K562 (cell line): ENCODE measurements around the gene ANK3. TPM values are rescaled to one million over a fixed set of nuclear protein-coding genes. Genes with fewer than 3 reads are reported as not detected.

Experiments
- ATAC-seq: fragments of 200-7000 bp; cut with Tn5 transposase; 3 replicates; pipeline ENCODE4 v1.9.1; 2020; ENCODE audit warnings: moderate library complexity
- BruUV-seq: library from RNA; stranded (reverse); fragments of 400-500 nt; replicated peaks from 2 replicates; lab custom pipeline; 2021; lab: Mats Ljungman, UMichigan
- CTCF ChIA-PET: fragments of 300-600 bp; formaldehyde crosslinking; extraction: SDS; loops from one replicate; lab custom pipeline; 2021; ENCODE audit warnings: low intra/inter-chr PET ratio; lab: Yijun Ruan, JAX
- POLR2A ChIA-PET: fragments of 300-600, 350-650 bp; sonication (Branson Sonifier 250); formaldehyde crosslinking; extraction: SDS; loops from one replicate; lab custom pipeline; 2021; ENCODE audit warnings: antibody characterized with exemption, inconsistent platforms; lab: Yijun Ruan, JAX
- DNase-seq, 4 experiments: peaks; one replicate each; pipeline versions ENCODE4 v3.0.0 to v3.0.0-alpha.2; 2011 to 2018; ENCODE audit warnings: low spot score in 3 of 4, mixed read lengths in 3 of 4; ENCODE audit errors: extremely low read depth in 1 of 4
- FAIRE-seq: peaks from 2 replicates; lab custom pipeline; 2011; peaks lifted over from hg19 to GRCh38; lab: Jason Lieb, UNC
- H2AFZ ChIP-seq: 2 replicates; pipeline ENCODE4 v1.6.0; 2011; ENCODE audit warnings: low read depth, low read length, control low read depth, inconsistent platforms
- H3K27ac ChIP-seq: fragments of 200-600 bp; 3 replicates; pipeline ENCODE4 v1.8.0; 2011; ENCODE audit warnings: low read depth, mild to moderate bottlenecking, control low read depth, inconsistent platforms, low read length, moderate library complexity, mixed read lengths; ENCODE audit errors: extremely low read depth
- H3K27me3 ChIP-seq, 2 experiments: fragments of 300-600 bp in 1 of 2; 2 replicates in 1 of 2; 3 replicates in 1 of 2; pipeline versions ENCODE4 v1.6.0 to v1.8.0; 2011; ENCODE audit warnings: inconsistent platforms in 2 of 2, low read length in 2 of 2, mild to moderate bottlenecking in 1 of 2, mixed read lengths in 1 of 2, moderate library complexity in 1 of 2; ENCODE audit not compliant: control insufficient read depth in 2 of 2, insufficient read depth in 2 of 2
- H3K36me3 ChIP-seq: fragments of 300-600 bp; 3 replicates; pipeline ENCODE4 v1.8.0; 2011; ENCODE audit warnings: mild to moderate bottlenecking, low read length, inconsistent platforms; ENCODE audit not compliant: control insufficient read depth, insufficient read depth
- H3K4me1 ChIP-seq, 2 experiments: fragments of 200-600 bp in 1 of 2; replicated peaks in 1 of 2; 2 replicates in 1 of 2; 3 replicates in 1 of 2; pipeline versions ENCODE4 v1.5.1 to v1.8.0; 2011; ENCODE audit warnings: inconsistent platforms in 2 of 2, low read length in 2 of 2, mild to moderate bottlenecking in 1 of 2, mixed read lengths in 1 of 2, moderate library complexity in 1 of 2; ENCODE audit not compliant: control insufficient read depth in 2 of 2, insufficient read depth in 2 of 2
- H3K4me2 ChIP-seq: 2 replicates; pipeline ENCODE4 v1.6.1; 2011; ENCODE audit warnings: low read length, control low read depth, inconsistent platforms, mixed read lengths; ENCODE audit not compliant: insufficient read depth
- H3K4me3 ChIP-seq: fragments of 200-600 bp; sonication (generic), shearing (Covaris generic); 2 replicates; pipeline ENCODE4 v1.5.1; 2016; ENCODE audit warnings: control low read depth, inconsistent platforms
- H3K79me2 ChIP-seq: fragments of 200-600 bp; 3 replicates; pipeline ENCODE4 v1.8.0; 2011; ENCODE audit warnings: low read length, inconsistent platforms; ENCODE audit not compliant: control insufficient read depth, insufficient read depth
- H3K9ac ChIP-seq, 2 experiments: 2 replicates each; pipeline versions ENCODE4 v1.6.0 to v1.6.1; 2011; ENCODE audit warnings: low read depth in 2 of 2, low read length in 2 of 2, control low read depth in 1 of 2, inconsistent platforms in 1 of 2, mild to moderate bottlenecking in 1 of 2, mixed read lengths in 1 of 2; ENCODE audit not compliant: insufficient read depth in 1 of 2
- H3K9me1 ChIP-seq: one replicate; pipeline ENCODE4 v1.6.0; 2011; ENCODE audit warnings: inconsistent platforms, mild to moderate bottlenecking, low read length, moderate library complexity; ENCODE audit not compliant: control insufficient read depth, insufficient read depth
- H3K9me3 ChIP-seq: replicated peaks from 2 replicates; pipeline ENCODE4 v1.5.1; 2011; ENCODE audit warnings: low read depth, low read length, inconsistent platforms; ENCODE audit not compliant: control insufficient read depth, insufficient read depth
- H4K20me1 ChIP-seq: replicated peaks from 2 replicates; pipeline ENCODE4 v1.6.1; 2011; ENCODE audit warnings: low read length, inconsistent platforms, mixed read lengths; ENCODE audit not compliant: control insufficient read depth, insufficient read depth
- EGR1 ChIP-seq: fragments of 450-650 bp; conservative IDR thresholded peaks from 2 replicates; pipeline ENCODE4 v1.6.1; 2017; ENCODE audit warnings: mild to moderate bottlenecking
- SPI1 ChIP-seq: IDR thresholded peaks from 2 replicates; pipeline ENCODE4 v1.6.1; 2011; ENCODE audit warnings: low read depth, low read length, control low read depth, borderline replicate concordance
- TAL1 ChIP-seq: fragments of 450-650 bp; IDR thresholded peaks from 2 replicates; pipeline ENCODE4 v1.6.1; 2016; ENCODE audit warnings: mild to moderate bottlenecking
- ZBTB40 ChIP-seq, 2 experiments: fragments of 450-650 bp in 1 of 2; sonication (generic) in 1 of 2; formaldehyde crosslinking in 1 of 2; IDR thresholded peaks; 2 replicates each; pipeline versions ENCODE4 v1.7.1 to v1.9.0; 2016 to 2022; ENCODE audit warnings: inconsistent platforms in 1 of 2, mild to moderate bottlenecking in 1 of 2, missing genetic modification reagents in 1 of 2
- WGBS: fragments of 100-300 bp; shearing (Covaris generic); methylation state at CpG from one replicate; pipeline ENCODE4 v1.1.6; 2016; ENCODE audit warnings: low coverage, mixed read lengths; ENCODE audit not compliant: insufficient coverage; ENCODE audit errors: missing lambda C conversion rate; 5-methylcytosine and 5-hydroxymethylcytosine counted together
- in situ Hi-C: fragments of 300-500 bp; cut with MboI; formaldehyde crosslinking; loops from 4 replicates; pipeline ENCODE4 v1.15.0; 2018; ENCODE audit warnings: inconsistent platforms, mixed read lengths
- intact Hi-C: fragments of 100-400 bp; cut with micrococcal nuclease; formaldehyde crosslinking; loops from 2 replicates; pipeline ENCODE4 v1.14.2; 2022
- polyA plus RNA-seq, 8 experiments: library from polyadenylated mRNA; depleted of rRNA in 4 of 8; stranded (reverse) in 5 of 8; unstranded in 3 of 8; fragments of >200 nt; fragmentation: Nextera tagmentation in 2 of 8; fragmentation: Illumina TruSeq in 1 of 8; extraction: Ambion mirVana in 2 of 8; extraction: Trizol in 1 of 8; gene quantifications; 2 replicates each; pipeline versions ENCODE4 v1.2.1 to v1.2.3, GENCODE V29; 2011 to 2014; ENCODE audit warnings: inconsistent platforms in 1 of 8, missing spikeins in 1 of 8
- total RNA-seq, 7 experiments: library from RNA; depleted of rRNA in 6 of 7; stranded (reverse); fragments of >200 nt in 6 of 7; fragmentation: Illumina TruSeq in 2 of 7; extraction: Trizol in 2 of 7; gene quantifications; 2 replicates each; pipeline versions ENCODE4 v1.2.1 to v1.2.3, GENCODE V29; 2011 to 2021; ENCODE audit warnings: low replicate concordance in 1 of 7
- TF ChIP-seq, protein P1 (sequence below): fragments of 450-650 bp; formaldehyde crosslinking; IDR thresholded peaks from 2 replicates; pipeline ENCODE4 v1.4.0; 2020; ENCODE audit warnings: mild to moderate bottlenecking, moderate library complexity
- TF ChIP-seq, protein P2 (sequence below), 2 experiments: fragments of 450-650 bp in 1 of 2; sonication (generic) in 1 of 2; formaldehyde crosslinking in 1 of 2; IDR thresholded peaks in 1 of 2; conservative IDR thresholded peaks in 1 of 2; 2 replicates each; pipeline versions ENCODE4 v1.6.1 to v1.8.1; 2016 to 2023; ENCODE audit warnings: mild to moderate bottlenecking in 2 of 2, moderate library complexity in 2 of 2, inconsistent platforms in 1 of 2, missing genetic modification reagents in 1 of 2

Gene ANK3
- total and polyA plus RNA-seq, 9 of the 15 experiments (the other 6 are each of a cell fraction or from before 2014, with no cell fraction given), result 10.0 to 32.3 (median 17.9) TPM

GRCh38 chr10:60234551-60234950 lies 155.1 kb downstream of the ANK3 start:
- in situ Hi-C loops (loop anchor here (10.0 kb wide), 1 partner anchor 200 kb away; no protein-coding TSS in a partner anchor), intact Hi-C loops (no loop called here)
- no peak overlapping the region for H3K9ac ChIP-seq
- no peak overlapping the region for H3K4me2 ChIP-seq
- FAIRE-seq (no peak), ATAC-seq (no peak), DNase-seq (no peak)
- no peaks in the 10 kb centered on the region for H4K20me1 ChIP-seq
- H3K27ac ChIP-seq, result no peak overlapping the region
- no peak for TF ChIP-seq EGR1
- TF ChIP-seq SPI1, result peak; percentile 65
- TF ChIP-seq ZBTB40 (IDR thresholded peaks at IDR 0.05), result no peak
- TF ChIP-seq ZBTB40 (CRISPR knock-in tag; IDR thresholded peaks at IDR 0.05), result no peak
- TF ChIP-seq, protein P1, sequence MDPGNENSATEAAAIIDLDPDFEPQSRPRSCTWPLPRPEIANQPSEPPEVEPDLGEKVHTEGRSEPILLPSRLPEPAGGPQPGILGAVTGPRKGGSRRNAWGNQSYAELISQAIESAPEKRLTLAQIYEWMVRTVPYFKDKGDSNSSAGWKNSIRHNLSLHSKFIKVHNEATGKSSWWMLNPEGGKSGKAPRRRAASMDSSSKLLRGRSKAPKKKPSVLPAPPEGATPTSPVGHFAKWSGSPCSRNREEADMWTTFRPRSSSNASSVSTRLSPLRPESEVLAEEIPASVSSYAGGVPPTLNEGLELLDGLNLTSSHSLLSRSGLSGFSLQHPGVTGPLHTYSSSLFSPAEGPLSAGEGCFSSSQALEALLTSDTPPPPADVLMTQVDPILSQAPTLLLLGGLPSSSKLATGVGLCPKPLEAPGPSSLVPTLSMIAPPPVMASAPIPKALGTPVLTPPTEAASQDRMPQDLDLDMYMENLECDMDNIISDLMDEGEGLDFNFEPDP (CRISPR knock-in tag), result no peak
- TF ChIP-seq, protein P2, sequence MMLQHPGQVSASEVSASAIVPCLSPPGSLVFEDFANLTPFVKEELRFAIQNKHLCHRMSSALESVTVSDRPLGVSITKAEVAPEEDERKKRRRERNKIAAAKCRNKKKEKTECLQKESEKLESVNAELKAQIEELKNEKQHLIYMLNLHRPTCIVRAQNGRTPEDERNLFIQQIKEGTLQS (IDR thresholded peaks at IDR 0.05), result 0 out of 2 replicates have a peak, but pooled peaks have one; percentile 8
- TF ChIP-seq, protein P2 (CRISPR knock-in tag; conservative IDR thresholded peaks at IDR 0.05), result no peak
- no peak for TF ChIP-seq TAL1
- H3K36me3 ChIP-seq, result no peaks in the 10 kb centered on the region
- CTCF ChIA-PET, result interaction anchor here (0.9 kb wide), 1 partner anchor 207 kb away, joined by 3 read pairs; no protein-coding TSS in a partner anchor
- no peaks in the 10 kb centered on the region for H3K79me2 ChIP-seq
- no peaks in the 10 kb centered on the region for H3K9me3 ChIP-seq
- POLR2A ChIA-PET, result no interaction called here
- H3K4me3 ChIP-seq, result no peak overlapping the region
- no peak overlapping the region for H2AFZ ChIP-seq
- peaks cover 5 to 19% of the 10 kb centered on the region in 2 experiments; a peak in 3 of 5 replicates for H3K4me1 ChIP-seq
- 19% methylated on average over 4 of the region's 4 CpGs for WGBS
- no TSS peak for BruUV-seq
- H3K9me1 ChIP-seq, result no peaks in the 10 kb centered on the region
- H3K27me3 ChIP-seq, result no peaks in the 10 kb centered on the region
